OCI-M2 (cell line): Measurements from ENCODE around the gene TRIM25.
"Not testable (repeated sequence)": the region's sequence is repeated elsewhere in the genome, so short reads cannot be mapped to it uniquely, and the experiment has no call there.

Experiments used
- DNase-seq: peaks from one replicate; lab custom pipeline; 2025; ENCODE audit not compliant: unreplicated experiment; lab: John Stamatoyannopoulos, UW

The TRIM25 gene, protein sequence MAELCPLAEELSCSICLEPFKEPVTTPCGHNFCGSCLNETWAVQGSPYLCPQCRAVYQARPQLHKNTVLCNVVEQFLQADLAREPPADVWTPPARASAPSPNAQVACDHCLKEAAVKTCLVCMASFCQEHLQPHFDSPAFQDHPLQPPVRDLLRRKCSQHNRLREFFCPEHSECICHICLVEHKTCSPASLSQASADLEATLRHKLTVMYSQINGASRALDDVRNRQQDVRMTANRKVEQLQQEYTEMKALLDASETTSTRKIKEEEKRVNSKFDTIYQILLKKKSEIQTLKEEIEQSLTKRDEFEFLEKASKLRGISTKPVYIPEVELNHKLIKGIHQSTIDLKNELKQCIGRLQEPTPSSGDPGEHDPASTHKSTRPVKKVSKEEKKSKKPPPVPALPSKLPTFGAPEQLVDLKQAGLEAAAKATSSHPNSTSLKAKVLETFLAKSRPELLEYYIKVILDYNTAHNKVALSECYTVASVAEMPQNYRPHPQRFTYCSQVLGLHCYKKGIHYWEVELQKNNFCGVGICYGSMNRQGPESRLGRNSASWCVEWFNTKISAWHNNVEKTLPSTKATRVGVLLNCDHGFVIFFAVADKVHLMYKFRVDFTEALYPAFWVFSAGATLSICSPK

GRCh38 chr17:56913867-56914580 is at the start of gene TRIM25:
TSS of gene TRIM25 (minus strand) at chr17:56914049. CDS start at chr17:56913988, 61 bp downstream.
- DNase-seq, result no peak

DNA sequence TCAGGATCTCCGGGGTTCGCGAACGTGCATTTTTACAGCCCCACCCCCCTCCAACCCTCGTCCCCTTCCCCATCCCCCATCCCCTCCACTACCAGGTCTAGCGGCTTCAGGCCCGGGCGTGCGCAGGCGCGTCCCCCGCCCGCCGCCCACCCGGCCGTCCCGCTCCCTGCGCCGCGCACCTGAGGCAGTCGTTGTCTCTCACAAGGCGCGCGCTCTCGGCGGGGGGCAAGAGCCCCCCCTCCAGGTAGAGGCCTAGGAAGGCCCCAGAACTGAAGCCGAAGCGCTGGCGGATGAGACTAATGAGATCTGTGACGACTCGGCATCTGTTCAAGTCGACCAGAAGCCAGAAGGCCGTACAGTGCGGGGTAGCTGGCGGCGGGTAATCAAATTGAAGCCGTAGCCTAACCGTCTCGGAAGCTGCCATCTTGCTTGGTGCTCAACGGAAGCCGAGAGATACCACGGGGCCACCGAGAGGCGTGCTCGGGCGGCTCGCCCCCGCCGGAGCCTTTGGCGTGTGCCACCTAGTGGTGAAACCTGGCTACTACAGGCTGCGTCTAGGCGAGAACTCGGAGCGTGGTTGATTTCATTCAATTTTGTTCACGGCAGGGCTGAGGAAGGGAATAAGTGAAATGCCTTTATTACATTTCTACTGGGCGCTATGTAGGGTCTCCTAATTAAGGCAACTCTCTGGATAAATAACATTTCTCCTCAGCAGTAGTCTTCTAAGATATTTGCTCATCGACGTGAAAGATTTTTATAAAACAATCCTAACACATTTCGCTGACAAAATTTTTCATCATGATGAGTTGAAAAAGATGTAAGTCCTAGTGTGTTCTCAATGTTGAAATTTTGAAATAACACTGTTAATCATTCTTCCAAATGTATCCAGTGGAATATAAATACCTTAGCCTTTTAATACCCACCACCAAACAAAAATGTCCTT is 47.0 kb upstream of the TRIM25 start, which contains the start of gene COIL:
COIL (minus strand) TSS at position 455 of the 943 bp plus-strand sequence; CDS start at position 424, 31 bp downstream.
- DNase-seq, result peak; percentile 65

DNA sequence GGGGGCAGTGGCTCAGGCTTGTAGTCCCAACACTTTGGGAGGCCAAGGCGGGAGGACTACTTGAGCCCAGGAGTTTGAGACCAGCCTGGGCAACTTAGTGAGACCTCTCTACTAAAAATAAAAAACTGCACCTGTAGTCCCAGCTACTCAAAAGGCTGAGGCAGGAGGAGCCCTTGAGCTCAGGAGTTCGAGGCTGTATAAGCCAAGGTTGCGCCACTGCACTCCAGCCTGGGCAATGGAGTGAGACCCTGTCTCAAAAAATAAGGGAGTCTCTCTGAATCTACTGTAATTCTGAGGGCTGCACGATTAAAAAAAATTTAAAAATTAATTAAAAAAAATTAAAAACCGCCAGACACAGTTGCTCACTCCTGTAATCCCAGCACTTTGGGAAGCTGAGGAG is 43.1 kb upstream of the TRIM25 start:
- no peak for DNase-seq

GRCh38 chr17:56949595-56949994 is 35.7 kb upstream of the TRIM25 start:
- no peak for DNase-seq

- DNase-seq, result no peak
These were observed 34.6 kb upstream of the TRIM25 start for GRCh38 chr17:56948491-56948890.

DNA sequence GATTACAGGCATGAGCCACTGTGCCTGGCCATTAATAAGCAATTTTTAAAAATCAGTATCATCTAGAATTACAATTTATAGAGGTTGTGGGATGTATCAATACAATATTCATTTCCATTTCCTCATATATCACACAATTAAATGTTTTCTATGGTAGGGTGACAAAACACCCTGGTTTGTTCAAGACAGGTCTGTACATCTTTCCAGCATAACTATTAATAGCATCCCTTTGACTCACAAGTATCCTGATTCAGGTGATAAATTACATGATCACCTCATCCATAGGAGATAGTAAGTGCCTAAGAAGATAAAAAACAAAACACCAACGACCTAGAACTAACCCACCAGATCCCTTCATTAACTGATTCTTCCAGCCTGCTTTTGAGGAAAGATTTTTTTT is 33.9 kb upstream of the TRIM25 start:
- no peak for DNase-seq

DNA sequence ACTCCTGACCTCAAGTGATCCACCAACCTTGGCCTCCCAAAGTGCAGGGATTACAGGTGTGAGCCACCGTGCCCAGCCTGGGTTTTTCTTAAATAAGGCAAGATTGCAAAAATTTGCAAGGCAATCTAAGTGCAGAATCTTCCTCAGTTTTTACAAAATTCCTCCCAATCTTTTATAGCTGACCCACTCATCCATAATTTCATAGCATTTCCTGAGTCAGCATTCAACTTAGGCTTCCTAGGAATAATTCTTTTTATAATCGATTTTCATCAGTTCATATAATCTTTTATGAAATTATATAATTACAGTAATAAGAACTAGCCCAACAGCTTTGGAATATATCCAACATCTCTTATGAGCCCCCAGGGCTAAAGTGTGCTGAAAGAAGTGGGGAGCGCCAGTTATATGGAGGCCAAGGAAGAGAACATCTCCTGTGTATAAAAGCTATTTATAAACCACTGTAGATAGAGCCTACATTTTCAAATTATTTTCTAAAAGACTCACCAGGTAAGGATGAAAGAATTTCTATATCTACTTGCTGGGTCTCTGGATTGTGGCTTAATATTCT is 32.2 kb upstream of the TRIM25 start:
- no peak for DNase-seq

DNA sequence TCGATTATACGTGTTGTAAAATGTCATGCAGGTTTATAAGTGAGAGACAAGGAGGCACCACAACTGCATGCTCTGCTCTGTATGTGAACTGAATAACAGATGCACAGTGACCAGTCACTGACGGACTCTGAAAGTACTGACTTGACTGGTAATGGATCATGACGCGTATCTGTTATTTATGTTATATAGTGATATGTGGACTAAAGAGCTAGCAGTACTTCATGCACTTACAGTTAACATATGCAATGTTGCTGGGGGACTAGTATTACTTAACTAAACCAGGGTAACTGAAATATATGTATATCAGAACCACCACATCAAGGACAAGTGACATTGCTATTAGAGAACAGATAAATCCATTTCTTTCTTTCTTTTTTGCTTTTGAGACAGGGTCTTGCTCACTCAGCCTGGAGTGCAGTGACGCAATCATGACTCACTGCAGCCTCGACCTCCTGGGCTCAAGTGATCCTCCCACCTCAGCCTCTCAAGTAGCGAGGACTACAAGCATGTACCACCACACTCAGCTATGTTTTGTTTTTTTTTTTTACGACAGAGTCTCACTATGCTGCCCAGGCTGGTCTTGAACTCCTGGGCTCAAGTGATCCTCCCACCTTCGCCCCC is 29.8 kb upstream of the TRIM25 start:
- DNase-seq, result no peak

GRCh38 chr17:56939869-56940484 is 26.1 kb upstream of the TRIM25 start:
- peak; percentile 54 for DNase-seq

GRCh38 chr17:56938206-56938605 is 24.4 kb upstream of the TRIM25 start:
- not testable (repeated sequence) for DNase-seq

DNA sequence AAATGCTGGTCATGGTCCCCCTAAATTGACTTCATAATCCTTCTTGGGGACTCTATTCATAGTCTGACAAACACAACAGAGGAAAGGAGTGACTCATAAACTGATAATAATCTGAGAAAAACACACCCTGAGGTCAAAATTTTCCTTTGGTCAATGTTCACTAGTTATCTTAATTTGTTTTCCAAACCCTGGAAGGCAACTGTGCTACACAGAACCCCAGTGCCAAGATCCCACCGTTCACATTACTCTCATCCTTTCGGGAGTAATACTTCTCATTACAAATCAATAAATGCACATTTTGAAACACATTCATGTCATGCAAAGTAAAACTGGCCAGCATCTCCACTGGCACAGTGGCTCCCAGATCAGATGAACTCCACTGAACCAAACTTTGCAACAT is 23.8 kb upstream of the TRIM25 start:
- DNase-seq, result no peak

DNA sequence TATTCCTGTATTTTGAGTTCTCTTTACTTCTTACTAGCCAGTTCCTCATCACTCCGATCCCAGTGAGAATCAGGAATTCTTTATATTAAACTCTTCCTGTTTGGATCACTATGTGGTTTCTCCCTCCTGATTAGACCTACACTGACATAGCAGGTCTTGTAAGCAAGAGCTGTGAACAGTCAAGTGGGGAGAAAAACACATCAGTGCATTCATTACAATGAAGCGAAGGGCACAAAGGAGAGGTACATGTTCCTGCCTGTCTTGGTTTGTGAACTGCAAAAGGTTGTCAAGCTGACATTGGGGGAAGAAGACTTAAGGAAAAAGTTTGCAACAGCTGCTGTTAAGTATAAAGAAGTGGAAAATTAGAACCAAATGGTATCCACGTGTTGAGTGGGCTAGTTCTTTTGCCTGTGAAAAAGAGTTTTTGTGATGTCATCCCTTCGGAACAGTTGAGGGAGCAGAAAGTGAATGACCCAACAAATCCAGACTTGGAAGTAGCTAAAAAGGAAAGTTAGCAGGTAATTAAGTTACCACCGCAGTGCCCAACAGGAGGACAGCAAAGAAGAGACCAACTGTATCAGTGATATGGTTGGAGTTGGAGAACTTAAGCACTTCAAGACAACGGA is 23.0 kb upstream of the TRIM25 start:
- no peak for DNase-seq

DNA sequence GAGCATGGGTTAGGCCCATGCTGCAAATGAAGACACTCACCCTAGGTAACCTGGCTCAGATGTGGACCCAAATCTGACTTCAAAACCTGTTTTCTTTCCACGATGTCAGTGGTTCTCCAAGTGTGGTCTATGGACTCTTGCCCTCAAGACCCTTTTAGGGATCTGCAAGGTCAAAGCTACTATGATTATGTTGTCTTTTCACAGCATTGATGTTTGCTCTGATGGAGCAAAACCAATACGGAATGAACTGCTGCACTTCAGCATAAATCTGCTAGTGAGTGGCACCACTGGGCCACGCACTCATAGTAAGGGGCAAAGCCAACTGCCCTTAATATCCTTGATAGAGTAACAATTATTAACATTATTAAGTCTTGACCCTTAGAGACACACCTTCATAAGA is 21.6 kb upstream of the TRIM25 start:
- DNase-seq, result no peak

DNA sequence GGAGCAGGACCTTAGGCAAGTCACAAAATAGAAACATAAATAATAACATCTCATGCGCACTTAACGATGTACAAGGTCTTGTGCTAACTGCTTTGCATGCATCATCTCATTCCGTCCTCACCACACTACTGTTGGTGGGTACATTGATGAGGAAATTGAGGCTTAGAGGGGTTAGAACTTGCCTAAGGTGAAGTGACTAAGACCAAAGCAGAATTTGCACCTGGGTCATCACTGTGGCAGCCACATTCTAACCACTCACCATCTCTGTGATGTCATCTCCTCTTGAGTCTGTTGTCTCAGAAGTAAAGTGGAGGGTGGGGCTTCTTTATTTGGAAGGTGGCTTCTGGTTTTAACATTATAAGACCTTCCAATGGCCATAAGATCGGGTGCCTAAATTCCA is 20.4 kb upstream of the TRIM25 start:
- DNase-seq, result no peak

DNA sequence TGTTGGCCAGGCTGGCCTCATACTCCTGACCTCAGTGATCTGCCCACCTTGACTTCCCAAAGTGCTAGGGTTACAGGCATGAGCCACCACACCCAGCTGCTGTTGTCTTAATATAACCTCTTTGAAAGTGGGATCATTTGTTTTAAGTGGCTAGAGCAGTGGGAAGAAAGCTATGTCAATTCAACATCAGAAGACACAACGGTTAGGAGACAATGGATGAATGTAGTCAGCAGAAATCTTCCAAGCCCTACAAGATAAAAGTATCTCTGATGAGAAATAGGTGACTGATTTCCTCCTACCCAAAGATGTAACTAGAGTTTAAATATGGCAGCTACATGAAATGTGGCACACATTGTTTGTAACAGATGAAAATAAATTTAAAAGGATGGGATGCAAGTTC is 20.0 kb upstream of the TRIM25 start:
- no peak for DNase-seq

- DNase-seq, result no peak
These were observed 19.4 kb upstream of the TRIM25 start for GRCh38 chr17:56933151-56933745.

DNA sequence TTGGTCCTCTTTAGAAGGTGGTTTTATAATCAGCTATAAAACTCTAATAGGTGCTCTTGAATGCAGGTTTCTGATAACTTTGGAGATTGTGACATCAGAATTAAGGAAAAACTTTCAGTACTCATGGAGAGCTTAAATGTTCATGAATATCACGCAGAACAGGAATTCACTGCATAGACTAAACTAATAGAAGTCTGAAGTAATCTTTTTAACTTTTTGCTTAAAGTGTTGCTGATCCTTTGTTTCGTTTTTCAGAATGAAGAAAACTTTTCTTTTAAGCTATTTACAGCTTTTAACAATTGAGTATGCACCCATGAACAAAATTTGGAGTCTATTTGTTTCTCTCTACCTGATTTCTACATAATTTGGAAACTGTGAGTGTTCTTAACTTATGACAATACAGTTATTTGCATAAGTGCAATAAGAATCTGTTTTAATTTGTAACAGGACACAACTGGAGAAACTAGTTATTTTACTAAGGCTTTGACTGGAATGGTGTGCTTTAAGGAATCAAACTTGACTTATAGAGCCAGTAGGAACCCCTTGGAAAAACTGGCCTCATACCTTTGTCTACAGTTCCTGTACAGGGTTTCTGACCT is 17.0 kb upstream of the TRIM25 start:
- no peak for DNase-seq

GRCh38 chr17:56929362-56929969 is 15.6 kb upstream of the TRIM25 start:
- DNase-seq, result no peak
